A549 (cell line): ENCODE results near the gene MEGF8. TPM values are rescaled to one million over a fixed set of nuclear protein-coding genes. Genes with fewer than 3 reads are reported as not detected.

Experiments
- ATOH8 ChIP-seq: fragments of 250-450 bp; sonication (Bioruptor Pico); IDR thresholded peaks from 2 replicates; pipeline ENCODE4 v1.5.0; 2020; ENCODE audit warnings: low read depth, mild to moderate bottlenecking, moderate library complexity
- BCL3 ChIP-seq: fragments of >200 bp; sonication (Bioruptor Twin); formaldehyde crosslinking; IDR thresholded peaks from 3 replicates; pipeline ENCODE4 v1.6.1; 2016
- CBX8 ChIP-seq: fragments of 200-600 bp; sonication (generic); IDR thresholded peaks from 2 replicates; pipeline ENCODE4 v1.6.1; 2016
- CEBPB ChIP-seq, 2 experiments: fragments of >200 bp in 1 of 2; sonication (Bioruptor Twin) in 1 of 2; formaldehyde crosslinking in 1 of 2; IDR thresholded peaks; 2 replicates each; pipeline ENCODE4 v1.6.1; 2012 to 2016
- CHD4 ChIP-seq: fragments of 200-600 bp; sonication (generic); IDR thresholded peaks from 2 replicates; pipeline ENCODE4 v1.6.1; 2016; ENCODE audit warnings: antibody characterized with exemption, mild to moderate bottlenecking, borderline replicate concordance
- EHMT2 ChIP-seq: fragments of 200-600 bp; sonication (generic); IDR thresholded peaks from 2 replicates; pipeline ENCODE4 v1.6.1; 2016; ENCODE audit warnings: antibody characterized with exemption, low read depth, mild to moderate bottlenecking, moderate library complexity
- ELK1 ChIP-seq: fragments of 150-350 bp; IDR thresholded peaks from 2 replicates; pipeline ENCODE4 v1.6.1; 2014; ENCODE audit warnings: low read depth, mild to moderate bottlenecking, low read length
- FOSL2 ChIP-seq, 2 experiments: fragments of 450-650 bp in 1 of 2; fragments of >200 bp in 1 of 2; sonication (Bioruptor Twin) in 1 of 2; formaldehyde crosslinking; IDR thresholded peaks; 2 replicates each; pipeline versions ENCODE4 v1.5.0 to v1.6.1; 2016 to 2020; ENCODE audit warnings: mild to moderate bottlenecking in 1 of 2, moderate library complexity in 1 of 2
- HDAC2 ChIP-seq: fragments of 200-600 bp; sonication (generic); IDR thresholded peaks from 2 replicates; pipeline ENCODE4 v1.6.1; 2016
- HEYL ChIP-seq: fragments of 250-450 bp; sonication (Bioruptor Pico); IDR thresholded peaks from 2 replicates; pipeline ENCODE4 v1.8.0; 2021; ENCODE audit warnings: mild to moderate bottlenecking, moderate library complexity
- HMGXB4 ChIP-seq: fragments of 250-450 bp; sonication (Bioruptor Pico); IDR thresholded peaks from 2 replicates; pipeline ENCODE4 v1.5.0; 2021; ENCODE audit warnings: mild to moderate bottlenecking, moderate library complexity, borderline replicate concordance
- HOXB13 ChIP-seq: fragments of 250-450 bp; sonication (Bioruptor Pico); IDR thresholded peaks from 2 replicates; pipeline ENCODE4 v1.5.0; 2020; ENCODE audit warnings: low read depth, mild to moderate bottlenecking, moderate library complexity
- HOXB5 ChIP-seq: fragments of 250-450 bp; sonication (Bioruptor Pico); IDR thresholded peaks from 2 replicates; pipeline ENCODE4 v1.5.0; 2020; ENCODE audit warnings: mild to moderate bottlenecking, moderate library complexity
- MAX ChIP-seq: IDR thresholded peaks from 2 replicates; pipeline ENCODE4 v1.6.1; 2012
- MAZ ChIP-seq: fragments of 150-350 bp; IDR thresholded peaks from 2 replicates; pipeline ENCODE4 v1.6.1; 2014; ENCODE audit warnings: antibody characterized with exemption, low read depth, low read length, borderline replicate concordance
- PBX3 ChIP-seq: IDR thresholded peaks from 2 replicates; pipeline ENCODE4 v1.6.1; 2012
- PHF8 ChIP-seq: fragments of 200-600 bp; sonication (generic); IDR thresholded peaks from 2 replicates; pipeline ENCODE4 v1.6.1; 2016; ENCODE audit warnings: low read depth, mild to moderate bottlenecking, antibody characterized with exemption, moderate library complexity, borderline replicate concordance
- RAD21 ChIP-seq, 2 experiments: fragments of >200 bp in 1 of 2; sonication (Bioruptor Twin) in 1 of 2; formaldehyde crosslinking in 1 of 2; IDR thresholded peaks in 1 of 2; conservative IDR thresholded peaks in 1 of 2; 2 replicates in 1 of 2; 3 replicates in 1 of 2; pipeline ENCODE4 v1.6.1; 2012 to 2018; ENCODE audit warnings: inconsistent platforms in 1 of 2
- RARB ChIP-seq: fragments of 250-450 bp; sonication (Bioruptor Pico); IDR thresholded peaks from 2 replicates; pipeline ENCODE4 v1.8.0; 2021; ENCODE audit warnings: mild to moderate bottlenecking, moderate library complexity
- REST ChIP-seq: fragments of 200-600 bp; sonication (generic); IDR thresholded peaks from 2 replicates; pipeline ENCODE4 v1.6.1; 2016; ENCODE audit warnings: antibody characterized with exemption, mild to moderate bottlenecking, moderate library complexity
- RFX5 ChIP-seq: fragments of 450-650 bp; IDR thresholded peaks from 2 replicates; pipeline ENCODE4 v1.7.1; 2014; ENCODE audit warnings: antibody characterized with exemption, mild to moderate bottlenecking, moderate library complexity
- SMC3 ChIP-seq: fragments of >200 bp; sonication (Bioruptor Twin); formaldehyde crosslinking; IDR thresholded peaks from 3 replicates; pipeline ENCODE4 v1.6.1; 2018; ENCODE audit warnings: inconsistent platforms
- ZC3H11A ChIP-seq: fragments of 450-650 bp; IDR thresholded peaks from 2 replicates; pipeline ENCODE4 v1.6.1; 2014; ENCODE audit warnings: antibody characterized with exemption, mild to moderate bottlenecking
- ZNF302 ChIP-seq: fragments of 250-450 bp; sonication (Bioruptor Pico); IDR thresholded peaks from 2 replicates; pipeline ENCODE4 v1.9.0; 2021; ENCODE audit warnings: inconsistent platforms, mild to moderate bottlenecking, moderate library complexity
- polyA plus RNA-seq, 4 experiments: library from polyadenylated mRNA; depleted of rRNA in 3 of 4; stranded (reverse); fragments of >200 nt; fragmentation: RNase III in 1 of 4; extraction: RNeasy Plus Mini Kit Qiagen cat#74134 plus additional on column Dnase treatment in 1 of 4; gene quantifications; 2 replicates in 3 of 4; 3 replicates in 1 of 4; pipeline ENCODE4 v1.2.3, GENCODE V29; 2011 to 2017

Gene MEGF8
- polyA plus RNA-seq, 2 of the 4 experiments (the other 2 are of a cell fraction) = 10.4 to 27.2 TPM

- TF ChIP-seq REST (no peak), MAZ (no peak), RAD21 (conservative IDR thresholded peaks at IDR 0.05 in 1 of 2, IDR thresholded peaks at IDR 0.05 in 1 of 2) (peak; percentile 56 to 74), EHMT2 (no peak), PBX3 (peak; percentile 65), PHF8 (peak; percentile 90), MAX (peak; percentile 89), HMGXB4 (no peak; the same call in 1 of the 2 replicates), HDAC2 (no peak), RARB (CRISPR knock-in tag) (no peak), HEYL (CRISPR knock-in tag) (no peak), BCL3 (peak; percentile 97; the same call in 2 of the 3 replicates), ZNF302 (no peak), ELK1 (no peak), HOXB13 (CRISPR knock-in tag) (no peak), RFX5 (no peak), ATOH8 (CRISPR knock-in tag) (no peak), CBX8 (no peak), ZC3H11A (no peak), HOXB5 (no peak), SMC3 (peak; percentile 83), CHD4 (no peak), FOSL2 (IDR thresholded peaks at IDR 0.05) (no peak), FOSL2 (CRISPR knock-in tag; IDR thresholded peaks at IDR 0.05) (no peak), CEBPB (IDR thresholded peaks at IDR 0.05) (no peak)
These were observed 61.7 kb downstream of the MEGF8 start (continued) for GRCh38 chr19:42386974-42387707.
